ENCODE data around the gene MAS1. TPM values are rescaled to one million over a fixed set of nuclear protein-coding genes. Genes with fewer than 3 reads are reported as not detected.

The MAS1 gene
- total RNA-seq, 4 donors from 2014 or later = not detected

- TF ChIP-seq CTCF (IDR thresholded peaks at IDR 0.05; ENCODE audit: low read depth) = no peak
These were observed 15.6 kb upstream of the MAS1 start for GRCh38 chr6:159875194-159875593.

- no peak for TF ChIP-seq CTCF (IDR thresholded peaks at IDR 0.05; ENCODE audit: low read depth)
These were observed 14.5 kb upstream of the MAS1 start for GRCh38 chr6:159876242-159876641.

GRCh38 chr6:159877256-159877808 lies 13.5 kb upstream of the MAS1 start:
- TF ChIP-seq CTCF (IDR thresholded peaks at IDR 0.05; ENCODE audit: low read depth) = no peak

GRCh38 chr6:159878341-159878740 lies 12.4 kb upstream of the MAS1 start:
- TF ChIP-seq CTCF (IDR thresholded peaks at IDR 0.05; ENCODE audit: low read depth) = no peak

GRCh38 chr6:159879856-159880255 lies 10.9 kb upstream of the MAS1 start:
- no peak for TF ChIP-seq CTCF (IDR thresholded peaks at IDR 0.05; ENCODE audit: low read depth)

GRCh38 chr6:159880412-159880975 lies 10.3 kb upstream of the MAS1 start:
- TF ChIP-seq CTCF (IDR thresholded peaks at IDR 0.05; ENCODE audit: low read depth) = no peak

- TF ChIP-seq CTCF (IDR thresholded peaks at IDR 0.05; ENCODE audit: low read depth) = no peak
These were observed 6.1 kb upstream of the MAS1 start for GRCh38 chr6:159884720-159885119.
